Nephron progenitor cell (in vitro differentiated cells): ENCODE results near the gene GRIP1.

Experiments
- DNase-seq: peaks from one replicate; pipeline ENCODE4 v3.0.0; 2021
- H3K27ac Mint-ChIP-seq: 2 replicates; pipeline ENCODE4 v1.8.0; 2021; ENCODE audit warnings: mild to moderate bottlenecking, moderate library complexity, mixed read lengths
- H3K27me3 Mint-ChIP-seq: 2 replicates; pipeline ENCODE4 v1.8.0; 2021; ENCODE audit warnings: mild to moderate bottlenecking, low read depth, mixed read lengths; ENCODE audit not compliant: poor library complexity
- H3K36me3 Mint-ChIP-seq: 2 replicates; pipeline ENCODE4 v1.8.0; 2021; ENCODE audit warnings: low read depth, mixed read lengths
- H3K4me1 Mint-ChIP-seq: 2 replicates; pipeline ENCODE4 v1.8.0; 2021; ENCODE audit warnings: mixed read lengths
- H3K4me3 Mint-ChIP-seq: 2 replicates; pipeline ENCODE4 v1.8.0; 2021; ENCODE audit warnings: mild to moderate bottlenecking, moderate library complexity, mixed read lengths
- H3K9me3 Mint-ChIP-seq: 2 replicates; pipeline ENCODE4 v1.8.0; 2021; ENCODE audit warnings: mild to moderate bottlenecking, moderate library complexity, mixed read lengths
- TF ChIP-seq, protein P1 (sequence below): fragments of 200-600 bp; sonication (generic); IDR thresholded peaks from 2 replicates; pipeline ENCODE4 v1.5.0; 2021; ENCODE audit warnings: antibody characterized with exemption

The GRIP1 gene

DNA sequence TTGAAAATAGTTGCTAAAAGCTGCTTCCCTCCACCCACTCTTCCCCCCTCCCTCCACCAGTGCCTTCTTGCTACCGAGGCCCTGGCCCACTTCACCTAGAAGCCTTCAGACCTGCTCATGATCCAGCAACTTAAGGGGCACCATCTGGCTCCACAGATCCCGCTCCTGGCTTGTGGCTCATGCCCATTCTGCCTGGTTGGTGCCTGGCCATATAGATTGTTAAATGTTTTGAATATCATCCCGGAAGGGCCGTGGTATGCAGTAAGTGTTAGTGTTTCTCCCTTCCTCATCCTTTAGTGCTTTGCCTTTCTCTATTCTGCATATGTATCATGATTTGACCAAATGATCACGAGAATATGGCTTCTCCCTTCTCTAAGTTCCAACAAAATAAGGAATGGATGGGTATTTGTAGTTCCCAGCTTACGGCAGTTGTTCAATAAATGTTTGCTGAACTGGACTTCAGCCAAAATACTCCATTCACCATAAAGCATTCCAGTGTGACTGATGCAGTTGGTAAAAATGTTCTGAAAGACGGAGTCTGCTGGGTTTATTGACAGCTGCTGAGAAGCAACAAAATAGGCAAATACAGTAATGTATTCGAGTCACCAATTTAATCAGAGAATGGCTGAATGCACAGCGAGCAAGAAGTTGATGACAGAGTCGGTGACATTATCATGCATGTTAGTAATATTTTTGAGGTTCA is 30.7 kb downstream of the GRIP1 start:
- no peak overlapping the region for H3K27ac Mint-ChIP-seq
- H3K27me3 Mint-ChIP-seq, result no peaks in the 10 kb centered on the region
- TF ChIP-seq, protein P1, sequence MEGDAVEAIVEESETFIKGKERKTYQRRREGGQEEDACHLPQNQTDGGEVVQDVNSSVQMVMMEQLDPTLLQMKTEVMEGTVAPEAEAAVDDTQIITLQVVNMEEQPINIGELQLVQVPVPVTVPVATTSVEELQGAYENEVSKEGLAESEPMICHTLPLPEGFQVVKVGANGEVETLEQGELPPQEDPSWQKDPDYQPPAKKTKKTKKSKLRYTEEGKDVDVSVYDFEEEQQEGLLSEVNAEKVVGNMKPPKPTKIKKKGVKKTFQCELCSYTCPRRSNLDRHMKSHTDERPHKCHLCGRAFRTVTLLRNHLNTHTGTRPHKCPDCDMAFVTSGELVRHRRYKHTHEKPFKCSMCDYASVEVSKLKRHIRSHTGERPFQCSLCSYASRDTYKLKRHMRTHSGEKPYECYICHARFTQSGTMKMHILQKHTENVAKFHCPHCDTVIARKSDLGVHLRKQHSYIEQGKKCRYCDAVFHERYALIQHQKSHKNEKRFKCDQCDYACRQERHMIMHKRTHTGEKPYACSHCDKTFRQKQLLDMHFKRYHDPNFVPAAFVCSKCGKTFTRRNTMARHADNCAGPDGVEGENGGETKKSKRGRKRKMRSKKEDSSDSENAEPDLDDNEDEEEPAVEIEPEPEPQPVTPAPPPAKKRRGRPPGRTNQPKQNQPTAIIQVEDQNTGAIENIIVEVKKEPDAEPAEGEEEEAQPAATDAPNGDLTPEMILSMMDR, result no peak
- DNase-seq, result no peak
- no peak overlapping the region for H3K4me3 Mint-ChIP-seq
- H3K36me3 Mint-ChIP-seq, result no peaks in the 10 kb centered on the region
- no peaks in the 10 kb centered on the region for H3K9me3 Mint-ChIP-seq
- H3K4me1 Mint-ChIP-seq, result no peaks in the 10 kb centered on the region

DNA sequence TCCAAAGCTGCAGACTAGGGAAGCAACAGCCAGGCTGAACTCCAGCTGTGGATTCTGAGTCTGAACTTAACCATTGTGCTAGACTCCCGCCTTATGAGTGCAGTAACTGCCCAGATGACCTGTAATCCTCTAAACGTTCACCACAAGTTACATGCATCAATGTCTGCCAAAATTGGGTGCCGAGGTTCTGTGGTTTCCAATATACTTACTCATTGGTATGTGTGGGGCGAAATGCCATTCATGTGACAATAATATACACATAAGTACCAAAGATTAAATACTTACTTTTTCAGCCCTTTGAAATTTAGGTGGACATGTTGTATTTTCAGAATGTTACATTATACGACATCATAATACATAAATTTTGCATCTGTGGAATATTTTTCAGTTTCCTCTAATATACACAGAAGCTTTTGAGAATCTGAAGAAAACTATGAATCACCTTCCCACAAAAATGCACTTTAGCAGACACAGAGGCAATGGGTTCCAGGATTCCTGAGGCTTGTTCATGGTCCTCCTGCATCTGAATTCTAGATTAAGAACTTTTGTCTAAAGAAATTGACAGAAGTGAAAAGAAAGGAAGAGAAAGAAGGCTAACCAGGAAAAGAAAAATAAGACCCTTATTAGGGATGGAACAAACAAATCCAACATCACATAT is 31.7 kb downstream of the GRIP1 start:
- Mint-ChIP-seq H3K36me3 (no peaks in the 10 kb centered on the region), H3K27me3 (no peaks in the 10 kb centered on the region), H3K9me3 (no peaks in the 10 kb centered on the region), H3K27ac (no peak overlapping the region), H3K4me3 (no peak overlapping the region), H3K4me1 (no peaks in the 10 kb centered on the region)
- DNase-seq, result no peak
- TF ChIP-seq, protein P1, result no peak

DNA sequence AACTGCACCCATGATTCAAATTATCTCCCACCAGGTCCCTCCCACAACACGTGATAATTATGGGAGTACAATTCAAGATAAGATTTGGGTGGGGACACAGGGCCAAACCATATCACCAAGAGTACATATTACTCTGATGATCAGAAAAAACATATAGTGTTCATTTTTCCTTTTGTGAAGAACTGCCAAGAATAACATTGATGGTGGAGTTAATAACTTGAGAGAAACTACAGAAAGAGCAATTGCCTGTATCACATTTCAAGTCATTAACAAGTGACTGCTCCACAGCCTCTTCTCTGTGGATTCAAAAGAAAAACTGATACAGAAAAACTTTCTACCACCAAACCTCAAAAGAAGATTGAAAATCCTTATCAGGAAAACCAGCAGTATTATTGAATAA is 34.7 kb downstream of the GRIP1 start:
- no peak overlapping the region for H3K27ac Mint-ChIP-seq
- no peaks in the 10 kb centered on the region for H3K27me3 Mint-ChIP-seq
- H3K9me3 Mint-ChIP-seq, result no peaks in the 10 kb centered on the region
- DNase-seq, result no peak
- no peak overlapping the region for H3K4me3 Mint-ChIP-seq
- TF ChIP-seq, protein P1, result no peak
- H3K4me1 Mint-ChIP-seq, result no peaks in the 10 kb centered on the region
- no peaks in the 10 kb centered on the region for H3K36me3 Mint-ChIP-seq

DNA sequence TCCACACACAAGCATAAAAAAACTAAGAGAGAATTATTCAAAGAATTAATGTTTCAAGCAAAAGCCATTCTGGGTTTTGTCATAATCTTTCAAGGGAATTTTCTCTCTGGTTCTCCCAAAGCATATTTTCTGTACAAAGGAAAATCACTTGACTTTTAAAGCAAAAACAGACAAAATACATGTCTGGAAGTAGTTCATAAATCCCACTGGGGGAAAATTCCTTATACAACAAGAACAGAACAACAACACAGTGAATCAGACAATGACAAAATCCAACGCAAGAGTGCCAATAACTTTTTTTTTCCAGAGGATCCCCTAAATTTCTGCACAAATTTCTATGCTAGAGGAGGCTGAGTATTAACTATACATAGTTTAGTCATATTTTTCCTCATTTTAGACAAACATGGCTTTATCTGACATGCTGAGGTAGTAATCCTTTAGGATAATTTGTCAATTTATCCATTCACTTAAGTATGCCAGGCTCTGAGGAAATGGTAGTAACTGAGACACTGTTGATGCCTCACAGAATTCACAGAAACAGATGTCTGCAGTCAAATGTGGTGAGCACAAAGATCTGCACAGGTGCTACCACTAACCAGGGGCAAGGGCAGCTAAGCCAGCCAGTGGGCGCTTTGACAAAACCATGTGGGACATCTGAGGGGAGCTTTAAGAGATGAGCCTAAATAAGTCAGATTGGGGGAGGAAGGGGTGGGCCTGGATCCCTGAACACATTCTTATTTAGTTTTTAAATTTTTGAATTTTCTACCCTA is 38.0 kb downstream of the GRIP1 start:
- DNase-seq, result no peak
- no peaks in the 10 kb centered on the region for H3K36me3 Mint-ChIP-seq
- no peak overlapping the region for H3K4me3 Mint-ChIP-seq
- TF ChIP-seq, protein P1, result no peak
- H3K9me3 Mint-ChIP-seq, result no peaks in the 10 kb centered on the region
- no peak overlapping the region for H3K27ac Mint-ChIP-seq
- H3K4me1 Mint-ChIP-seq, result peaks cover 5% of the 10 kb centered on the region
- H3K27me3 Mint-ChIP-seq, result no peaks in the 10 kb centered on the region

DNA sequence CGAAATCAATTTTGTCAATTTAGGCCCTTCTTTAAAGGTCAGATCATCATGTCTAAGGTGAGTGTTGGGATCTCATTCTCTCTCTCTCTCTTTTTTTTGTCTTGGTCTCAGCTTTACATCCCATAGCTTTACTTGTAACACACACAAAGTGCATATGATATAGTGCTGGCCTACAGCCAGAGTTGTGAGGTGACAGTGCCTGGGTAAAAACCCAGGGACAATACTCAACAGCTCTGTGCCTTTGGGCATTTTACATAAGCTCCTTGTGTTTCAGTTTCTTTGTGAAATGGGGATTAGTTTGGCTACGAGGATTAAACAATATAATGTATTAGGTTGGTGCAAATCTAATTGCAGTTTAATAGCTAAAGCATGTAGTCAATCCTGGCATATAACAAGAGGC is 40.2 kb downstream of the GRIP1 start:
- TF ChIP-seq, protein P1, result no peak
- DNase-seq, result no peak
- H3K9me3 Mint-ChIP-seq, result no peaks in the 10 kb centered on the region
- H3K27ac Mint-ChIP-seq, result peak overlapping the region; percentile 36
- H3K4me1 Mint-ChIP-seq, result peaks cover 5% of the 10 kb centered on the region
- no peak overlapping the region for H3K4me3 Mint-ChIP-seq
- H3K27me3 Mint-ChIP-seq, result no peaks in the 10 kb centered on the region
- H3K36me3 Mint-ChIP-seq, result no peaks in the 10 kb centered on the region
